Stimulated activated CD8-positive, alpha-beta memory T cell treated with anti-CD3 and anti-CD28 coated beads, Interleukin-15, amount 100 ng/mL, for 4 hours (primary cell): ENCODE results near the gene FAM200A.
"Not testable (repeated sequence)": the region's sequence is repeated elsewhere in the genome, so short reads cannot be mapped to it uniquely, and the experiment has no call there.

Source experiments
- DNase-seq, 2 donors: peaks; one replicate each; pipeline ENCODE4 v3.0.0-alpha.2; 2020; ENCODE audit warnings: low read depth in 2 of 2

The FAM200A gene

DNA sequence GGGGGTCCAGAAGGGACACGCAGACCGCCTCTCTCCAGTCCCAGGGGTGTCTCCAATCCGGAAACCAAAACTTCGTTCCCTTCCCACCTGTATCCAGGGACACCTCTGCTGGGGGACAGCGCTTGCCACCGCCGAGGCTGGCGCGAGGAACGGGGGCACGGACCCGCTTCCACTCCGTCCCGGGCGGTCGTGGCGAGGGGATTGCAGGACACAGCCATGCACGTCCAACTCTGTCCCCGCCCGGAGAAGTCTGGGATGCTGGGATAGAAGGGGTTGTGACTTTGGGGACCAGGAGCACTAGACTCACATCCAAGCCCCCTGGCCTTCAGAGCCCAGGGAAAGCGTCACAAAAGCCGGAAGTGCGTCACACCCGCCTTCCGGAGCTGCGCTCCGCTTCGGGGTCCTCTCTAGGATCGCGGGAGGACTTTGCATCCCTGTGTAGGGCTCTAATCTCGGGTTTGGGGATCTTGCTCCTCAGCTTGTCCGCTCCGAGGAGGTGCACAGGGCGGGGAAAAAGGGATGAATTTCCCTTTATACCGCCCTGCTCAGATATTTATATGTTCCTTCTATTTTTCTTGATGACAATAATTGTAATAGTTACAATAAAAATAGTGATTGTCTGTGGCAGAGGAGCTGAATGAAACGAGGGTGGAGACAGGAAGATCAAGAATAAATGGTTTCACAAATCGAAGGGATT is at the start of gene FAM200A:
FAM200A (minus strand) TSS at position 348 of the 697 bp plus-strand sequence. CDS start 3,707 bp downstream, outside the sequence.
- peak; percentile 69 to 74 for DNase-seq

DNA sequence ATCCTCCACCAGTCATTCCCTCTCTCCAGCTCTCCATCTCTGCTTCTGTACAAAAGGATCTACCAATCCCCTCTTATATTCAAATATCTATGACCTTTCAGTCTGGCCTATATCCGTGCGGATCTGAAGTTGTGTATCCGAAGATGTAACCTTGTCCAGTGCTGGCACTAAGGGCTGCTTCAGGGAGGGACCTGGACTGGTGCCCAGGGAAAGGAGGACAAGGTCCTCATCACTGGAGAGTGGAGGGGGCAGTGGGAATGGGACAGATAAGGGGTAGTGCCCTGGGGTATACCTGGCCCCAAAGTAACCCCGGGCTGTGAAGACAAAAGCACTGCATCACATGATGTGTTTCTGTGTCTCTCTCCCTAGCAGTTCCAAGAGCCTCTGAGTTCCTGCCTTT is 47.9 kb upstream of the FAM200A start:
- DNase-seq = no peak

DNA sequence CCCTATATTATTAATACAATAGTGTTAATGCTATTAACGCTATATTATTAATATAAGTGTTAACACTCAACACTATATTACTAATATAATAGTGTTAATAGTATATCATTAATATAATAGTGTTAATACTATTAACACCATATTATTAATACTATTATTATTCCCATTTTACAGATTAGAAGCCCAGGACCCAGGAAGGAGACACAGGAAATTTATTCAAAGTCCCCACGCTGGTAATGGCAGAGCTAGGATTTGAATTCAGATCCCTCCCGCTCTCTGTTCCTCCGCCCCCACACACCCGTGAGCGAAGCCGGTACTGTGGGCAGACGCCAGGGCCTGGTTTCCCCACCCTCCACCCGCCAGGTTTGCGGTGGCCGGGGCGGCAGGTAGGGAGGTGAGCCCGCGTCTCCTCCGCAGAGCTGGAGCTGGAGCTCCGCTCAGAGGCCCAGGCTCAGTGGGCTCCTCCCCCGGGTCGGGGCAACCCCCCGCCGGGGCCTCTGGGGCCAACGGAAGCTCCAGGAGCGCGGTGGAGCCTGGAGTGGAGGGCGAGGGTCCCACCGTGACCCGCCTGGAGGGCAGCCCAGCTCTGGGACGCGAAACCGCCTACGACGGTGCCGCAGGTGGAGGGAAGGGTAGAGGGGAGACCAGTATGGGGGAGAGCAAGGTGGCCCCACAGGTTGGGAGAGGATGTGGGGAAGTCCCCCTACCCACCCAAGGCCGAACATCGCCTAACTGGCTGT is 46.0 kb upstream of the FAM200A start, which contains the start of gene TMEM225B:
TMEM225B (plus strand) TSS at position 506 of the 740 bp plus-strand sequence. CDS start 6,122 bp downstream, outside the sequence.
- no peak for DNase-seq

DNA sequence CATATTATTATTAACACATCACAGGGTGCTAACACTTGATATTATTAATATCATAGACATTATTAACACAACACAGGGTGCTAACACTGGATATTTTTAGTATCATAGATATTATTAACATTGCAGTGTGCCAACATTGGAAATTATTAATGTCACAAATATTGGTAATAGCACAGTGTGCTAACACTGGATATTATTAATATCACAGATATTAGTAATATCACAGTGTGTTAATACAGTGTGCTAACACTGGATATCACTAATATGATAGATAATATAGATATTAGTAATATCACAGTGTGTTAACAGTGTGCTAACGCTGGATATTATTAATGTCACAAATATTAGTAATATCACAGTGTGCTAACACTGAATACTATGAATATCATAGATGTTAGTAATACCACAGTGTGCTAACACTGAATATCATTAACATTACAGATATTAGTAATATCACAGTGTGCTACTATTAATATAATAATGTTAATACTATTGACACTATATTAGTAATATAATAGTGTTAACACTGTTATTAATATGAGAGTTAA is 44.6 kb upstream of the FAM200A start:
- no peak for DNase-seq

DNA sequence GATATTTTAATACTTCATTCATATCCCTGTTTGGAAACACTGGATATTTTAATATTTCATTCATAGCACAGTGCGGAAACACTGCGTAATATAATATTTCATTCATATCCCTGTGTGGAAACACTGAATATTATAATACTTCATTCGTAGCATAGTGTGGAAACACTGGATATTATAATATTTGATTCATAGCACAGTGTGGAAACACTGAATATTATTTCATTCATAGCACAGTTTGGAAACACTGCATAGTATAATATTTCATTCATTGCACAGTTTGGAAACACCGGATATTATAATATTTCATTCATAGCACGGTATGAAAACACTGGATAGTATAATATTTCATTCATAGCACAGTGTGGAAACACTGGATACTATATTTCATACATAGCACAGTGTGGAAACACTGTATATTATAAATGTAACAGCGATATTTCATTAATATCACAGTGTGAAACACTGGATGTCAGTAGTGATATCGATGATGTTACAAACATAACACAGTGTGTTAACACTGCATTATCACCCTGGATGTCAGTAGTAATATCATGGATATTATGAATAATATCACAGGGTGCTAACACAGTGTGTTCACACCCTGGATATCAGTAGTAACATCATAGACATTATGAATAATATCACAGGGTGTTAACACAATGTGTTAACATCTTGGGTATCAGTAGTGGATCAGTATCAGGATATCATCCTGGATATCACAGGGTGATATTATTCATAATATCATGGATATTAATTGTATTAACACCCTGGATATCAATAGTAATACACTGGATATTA is 43.2 kb upstream of the FAM200A start:
- DNase-seq = no peak

DNA sequence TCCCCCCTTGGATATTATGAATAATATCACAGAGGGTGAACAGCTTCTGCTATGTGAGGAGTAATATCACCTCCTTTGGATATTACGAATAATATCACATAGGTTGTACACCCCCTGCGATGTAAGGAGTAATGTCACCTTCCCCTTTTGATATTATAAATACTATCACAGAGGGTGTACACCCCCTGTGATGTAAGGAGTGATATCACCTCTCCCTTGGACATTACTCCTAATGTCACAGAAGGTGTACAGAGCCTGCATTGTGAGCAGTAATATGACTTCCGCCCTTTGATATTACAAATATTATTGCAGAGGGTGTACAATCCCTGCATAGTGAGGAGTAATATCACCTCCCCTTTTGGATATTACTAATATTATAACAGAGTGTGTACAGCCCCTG is 37.0 kb upstream of the FAM200A start:
- DNase-seq = no peak

DNA sequence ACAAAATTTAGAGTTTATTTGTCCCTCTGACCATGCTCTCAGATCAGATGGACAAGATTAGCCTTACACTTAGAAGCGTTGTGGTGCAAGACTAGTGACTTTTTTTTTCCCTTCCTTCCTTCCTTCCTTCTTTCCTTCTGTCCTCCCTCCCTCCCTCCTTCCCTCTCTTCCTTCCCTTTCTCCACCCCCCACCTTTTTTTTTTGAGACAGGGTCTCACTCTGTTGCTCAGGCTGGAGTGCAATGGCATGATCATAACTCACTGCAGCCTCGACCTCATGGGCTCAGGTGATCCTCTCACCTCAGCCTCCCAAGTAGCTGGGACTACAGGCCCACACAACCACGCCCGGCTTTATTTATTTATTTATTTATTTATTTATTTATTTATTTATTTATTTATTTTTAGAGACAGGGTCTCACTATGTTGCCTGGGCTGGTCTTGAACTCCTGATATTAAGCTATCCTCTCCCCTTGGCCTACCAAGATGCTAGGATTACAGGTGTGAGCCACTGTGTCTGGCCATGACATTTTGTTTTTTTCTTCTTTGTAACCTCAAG is 28.9 kb upstream of the FAM200A start:
- DNase-seq = not testable (repeated sequence)

DNA sequence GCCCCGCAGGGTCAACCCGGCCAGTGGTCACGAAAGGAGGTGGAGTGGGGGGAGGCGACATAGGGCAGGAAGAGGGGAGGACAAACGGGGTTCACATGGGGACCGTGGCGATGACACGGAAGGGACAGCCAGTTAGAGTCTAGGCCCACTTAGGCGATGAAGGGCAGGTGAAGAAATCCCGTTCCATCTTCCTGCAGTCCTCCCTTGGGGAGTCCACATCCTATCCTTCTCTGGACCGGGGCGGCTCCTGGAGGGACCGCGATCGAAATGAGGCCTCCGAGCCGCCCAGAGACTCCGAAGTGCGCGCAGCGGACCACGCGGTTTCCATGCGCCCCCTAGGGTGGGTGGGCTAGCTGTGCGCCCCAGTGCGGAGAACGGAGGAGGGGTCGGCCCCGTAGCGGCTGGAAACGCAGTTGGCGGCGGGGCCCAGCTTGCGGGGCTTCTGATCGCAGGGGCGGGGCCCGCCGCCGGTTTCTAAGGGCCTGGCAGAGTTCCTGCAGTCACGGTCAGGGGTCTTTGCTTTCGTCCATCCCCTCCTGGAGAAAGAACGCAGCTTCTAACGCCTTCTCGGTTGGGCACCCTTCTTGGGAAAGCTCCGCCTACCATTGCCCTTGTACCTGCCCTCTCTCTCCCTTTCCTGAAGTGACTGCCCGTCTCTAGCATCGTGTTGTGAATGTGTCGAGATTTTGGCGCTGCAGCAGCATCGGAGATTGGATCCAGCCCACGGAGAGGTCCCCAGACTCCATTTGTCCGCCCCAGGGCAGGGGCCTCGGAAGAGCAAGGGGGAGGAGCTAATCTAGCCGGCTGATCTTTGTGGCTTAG is 28.3 kb upstream of the FAM200A start:
- peak; percentile 39 to 43 for DNase-seq

DNA sequence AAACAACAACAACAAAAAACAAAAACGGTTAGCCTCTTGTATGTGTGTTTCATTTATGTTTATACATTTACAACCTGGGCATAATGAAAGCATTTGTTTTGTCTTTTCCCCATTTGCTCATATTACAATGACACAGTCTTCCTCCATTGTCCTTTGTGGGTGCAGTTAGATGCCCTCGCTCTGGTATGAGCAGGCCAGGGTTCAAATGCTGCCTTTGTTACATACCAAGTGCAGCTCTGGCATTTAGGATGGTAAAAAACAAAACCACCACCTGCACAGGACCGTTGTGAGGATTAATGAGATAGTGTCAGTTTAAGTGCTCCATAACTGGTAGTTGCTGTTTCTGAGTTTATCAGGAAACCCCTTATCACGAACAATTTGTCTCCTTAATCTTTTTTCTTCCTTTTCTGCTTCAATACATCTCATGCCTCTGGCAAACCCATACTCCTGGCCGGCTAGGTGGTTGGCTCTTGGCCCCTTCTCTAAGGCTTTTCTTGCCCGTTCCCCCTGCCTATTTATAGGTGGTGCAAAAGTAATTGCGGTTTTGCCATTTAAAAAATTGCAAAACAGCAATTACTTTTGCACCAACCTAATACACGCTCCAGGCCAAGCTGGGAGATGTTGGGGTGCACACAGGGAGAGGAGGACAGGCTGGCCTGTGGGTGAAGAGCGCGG is 27.5 kb upstream of the FAM200A start:
- no peak for DNase-seq

DNA sequence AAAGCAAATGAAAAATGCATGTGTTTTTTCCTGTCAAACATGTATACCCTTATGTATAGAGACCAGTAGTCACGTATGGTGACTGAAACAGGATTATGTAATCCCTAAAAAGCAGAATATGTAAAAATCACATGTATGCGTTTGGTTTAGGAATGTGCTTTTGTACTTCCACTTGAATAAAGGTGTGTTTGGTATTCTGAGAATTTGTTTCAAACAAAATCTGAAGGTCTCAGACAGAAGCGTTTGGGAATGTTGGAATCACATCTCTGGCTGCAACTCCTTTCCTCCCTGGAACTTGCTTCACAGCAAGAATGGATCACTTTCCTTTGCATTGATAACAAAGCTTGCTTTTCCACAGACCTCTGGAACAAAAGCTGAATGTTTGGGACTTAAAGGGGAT is 24.3 kb upstream of the FAM200A start:
- no peak for DNase-seq

DNA sequence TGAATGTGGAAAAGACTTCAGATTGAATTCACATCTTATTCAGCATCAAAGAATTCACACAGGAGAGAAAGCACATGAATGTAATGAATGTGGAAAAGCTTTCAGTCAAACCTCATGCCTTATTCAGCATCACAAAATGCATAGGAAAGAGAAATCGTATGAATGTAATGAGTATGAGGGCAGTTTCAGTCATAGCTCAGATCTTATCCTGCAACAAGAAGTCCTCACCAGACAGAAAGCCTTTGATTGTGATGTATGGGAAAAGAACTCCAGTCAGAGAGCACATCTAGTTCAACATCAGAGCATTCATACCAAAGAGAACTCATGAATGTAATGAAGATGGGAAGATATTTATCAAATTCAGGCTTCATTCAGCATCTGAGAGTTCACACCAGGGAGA is 21.3 kb upstream of the FAM200A start:
- DNase-seq = no peak

DNA sequence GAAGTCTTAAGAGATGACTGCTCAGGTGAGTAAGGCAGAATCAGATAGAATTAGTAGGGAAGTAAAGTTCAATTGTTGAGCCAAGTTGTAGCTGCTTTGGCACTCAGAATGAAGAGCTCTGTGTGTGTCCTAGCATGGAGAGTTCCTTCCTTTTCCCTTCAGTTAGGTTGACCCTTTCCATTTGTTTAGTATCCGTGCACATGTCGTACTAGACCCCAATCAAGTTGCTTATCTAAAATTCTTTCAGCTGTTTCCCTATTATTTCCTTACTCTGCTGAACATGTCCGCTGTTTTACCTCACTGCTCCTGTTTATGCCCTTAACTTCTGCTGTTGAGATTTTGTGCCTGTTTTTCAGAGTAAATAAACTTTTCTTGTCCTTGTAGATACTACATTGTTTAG is 19.9 kb upstream of the FAM200A start:
- DNase-seq = no peak

DNA sequence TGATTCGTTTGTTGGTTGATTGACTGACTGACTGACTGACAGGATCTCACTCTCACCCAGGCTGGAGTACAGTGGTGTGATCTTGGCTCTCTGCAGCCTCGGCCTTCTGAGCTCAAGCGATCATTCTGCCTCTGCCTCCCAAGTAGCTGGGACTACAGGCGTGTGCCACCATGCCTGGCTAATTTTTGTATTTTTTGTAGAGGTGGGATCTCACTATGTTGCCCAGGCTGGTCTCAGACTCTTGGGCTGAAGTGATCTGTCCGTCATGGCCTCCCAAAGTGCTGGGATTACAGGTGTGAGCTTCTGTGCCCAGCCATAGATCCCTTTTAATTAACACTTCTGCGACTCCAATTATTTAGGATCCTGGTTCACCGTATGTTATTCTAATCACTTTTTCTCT is 16.9 kb upstream of the FAM200A start:
- not testable (repeated sequence) for DNase-seq

DNA sequence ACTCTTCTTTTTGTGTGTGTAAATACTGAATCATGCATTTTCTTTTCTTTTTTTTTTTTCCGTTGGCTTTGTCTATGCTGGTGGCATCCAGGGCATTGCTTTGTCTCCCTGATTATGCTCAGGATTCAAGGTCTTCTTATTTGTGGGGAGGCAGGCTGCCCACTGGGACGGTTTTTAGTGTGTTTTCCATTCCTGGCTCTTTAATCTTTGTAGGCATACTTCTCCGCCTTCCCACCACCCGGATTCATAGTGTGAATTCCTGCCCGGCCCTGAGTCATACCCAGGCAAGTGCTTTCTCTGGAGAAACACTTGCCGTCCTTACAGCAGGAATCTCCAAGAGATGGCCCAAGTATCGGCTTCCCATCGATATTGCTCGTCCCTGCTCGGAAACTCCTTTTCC is 11.7 kb upstream of the FAM200A start:
- no peak for DNase-seq

DNA sequence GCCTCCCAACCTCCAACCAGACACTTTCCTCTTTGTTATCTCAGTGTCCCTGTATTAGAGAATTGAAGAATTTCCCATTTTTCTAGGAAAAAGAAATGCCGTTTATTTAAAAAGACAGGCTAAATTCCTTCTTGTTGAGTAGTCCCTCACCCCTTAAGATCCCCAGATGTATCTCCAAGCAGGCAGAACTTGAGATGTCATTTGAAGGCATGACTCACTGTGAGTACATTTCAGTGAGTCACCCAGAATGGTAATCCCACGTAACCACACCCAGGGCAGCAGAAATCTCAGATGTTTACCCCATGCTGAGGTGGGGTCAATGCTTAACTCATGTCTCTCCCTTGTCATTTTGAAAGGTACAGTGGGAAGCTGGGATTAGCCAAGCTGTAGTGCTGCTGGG is 10.9 kb upstream of the FAM200A start:
- DNase-seq = no peak

DNA sequence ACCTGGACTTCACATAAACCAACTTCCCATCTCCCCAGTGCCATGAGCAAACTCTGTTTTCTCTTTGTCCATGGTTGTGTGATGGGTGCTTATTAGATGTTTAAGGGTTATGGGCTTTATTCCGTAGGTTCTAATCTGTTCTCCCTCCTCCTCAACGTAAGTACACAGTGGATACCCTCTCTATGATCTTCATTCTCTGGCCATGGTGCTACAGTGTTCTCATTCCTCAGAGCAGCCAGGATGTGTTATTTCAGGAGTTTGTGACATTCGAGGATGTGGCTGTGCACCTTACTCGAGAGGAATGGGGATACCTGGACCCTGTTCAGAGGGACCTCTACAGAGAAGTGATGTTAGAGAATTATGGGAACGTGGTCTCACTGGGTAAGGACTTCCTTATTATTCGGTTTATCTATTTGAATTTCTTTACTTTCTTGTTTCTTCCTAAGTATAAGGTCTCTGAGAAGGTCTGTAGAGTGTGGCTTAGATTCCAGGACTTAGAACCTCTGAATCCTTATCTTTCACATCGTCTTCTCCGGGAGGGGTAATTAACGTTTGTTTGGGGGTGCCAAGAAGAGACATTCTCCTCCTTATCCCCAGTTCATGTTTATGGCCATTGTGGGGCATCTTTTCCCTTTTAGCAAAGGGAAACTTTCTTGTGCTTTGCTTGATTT is 10.3 kb upstream of the FAM200A start:
- no peak for DNase-seq

DNA sequence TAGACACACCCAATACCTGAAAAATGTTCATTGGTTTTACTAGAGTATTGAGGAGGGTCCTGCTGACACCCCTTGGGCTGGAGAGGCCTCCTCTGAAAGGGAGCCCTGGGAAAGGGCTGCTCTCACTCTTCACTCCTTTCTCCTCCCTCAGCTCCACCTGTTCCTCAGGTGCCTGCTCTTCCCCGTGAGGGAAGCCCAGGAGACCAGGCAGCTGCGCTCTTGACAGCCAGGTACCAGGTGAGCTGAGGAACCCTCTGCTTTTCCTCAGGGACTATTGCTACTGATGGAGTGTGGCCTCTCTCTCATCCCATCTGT is 9.8 kb upstream of the FAM200A start:
- no peak for DNase-seq

DNA sequence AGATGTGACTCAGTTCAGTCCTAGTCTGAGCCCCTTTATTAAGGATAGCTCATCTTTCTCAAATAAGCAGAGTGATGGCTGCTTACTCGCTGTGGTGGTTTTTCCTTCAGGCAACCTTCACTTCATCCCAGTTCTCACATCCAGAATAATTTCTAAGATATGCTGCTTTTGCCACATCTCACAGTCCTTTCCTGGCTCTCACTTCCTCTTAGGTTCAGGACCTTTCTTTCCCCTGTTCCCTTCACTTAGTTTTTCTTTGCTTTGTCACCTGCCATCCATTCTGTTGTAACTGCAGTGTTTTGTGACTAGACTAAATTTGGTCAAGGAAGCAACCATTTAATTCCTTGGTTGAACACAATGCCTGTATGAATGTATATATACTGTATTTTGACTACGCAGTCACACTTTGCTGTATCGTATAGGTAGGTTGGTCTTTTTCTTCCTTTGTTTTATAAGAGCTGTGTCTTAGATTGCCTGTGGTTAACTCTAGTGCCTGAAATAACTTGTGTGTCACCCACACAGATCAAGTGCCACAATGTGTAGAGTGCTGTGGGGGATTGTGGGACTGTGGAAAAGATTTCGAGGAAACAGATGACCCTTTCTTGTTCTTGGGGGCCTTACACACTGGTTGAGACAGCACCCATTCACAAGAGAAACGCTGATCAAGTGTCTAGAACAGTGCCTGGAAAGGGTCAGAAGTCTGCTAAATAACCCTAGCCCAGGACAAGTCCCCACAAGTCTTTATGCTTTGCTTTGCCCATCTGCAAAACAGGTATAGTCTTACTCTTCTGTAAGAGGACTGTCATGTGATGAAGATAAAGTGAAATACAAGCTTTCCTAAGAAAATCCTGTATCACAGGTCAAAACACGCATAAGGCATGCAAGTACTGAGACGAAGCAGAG is 9.2 kb upstream of the FAM200A start:
- DNase-seq = no peak
